DMS53 (cell line): ENCODE results near the gene NCOA1.

ENCODE experiments used
- DNase-seq: peaks from one replicate; lab custom pipeline; 2025; lab: John Stamatoyannopoulos, UW

The NCOA1 gene

GRCh38 chr2:24739354-24740025 is 248.4 kb downstream of the NCOA1 start:
- peak; percentile 18 for DNase-seq

GRCh38 chr2:24740142-24740541 is 249.1 kb downstream of the NCOA1 start:
- no peak for DNase-seq

- no peak for DNase-seq
Observed at GRCh38 chr2:24742730-24743129, 251.7 kb downstream of the NCOA1 start.

GRCh38 chr2:24743924-24744323 is 252.9 kb downstream of the NCOA1 start:
- no peak for DNase-seq

- DNase-seq = no peak
Observed at GRCh38 chr2:24744356-24744755, 253.3 kb downstream of the NCOA1 start.

GRCh38 chr2:24745825-24746224 is 254.8 kb downstream of the NCOA1 start:
- DNase-seq = no peak

GRCh38 chr2:24747299-24747698 is 256.2 kb downstream of the NCOA1 start:
- DNase-seq = no peak

- DNase-seq = no peak
Observed at GRCh38 chr2:24749069-24749691, 258.1 kb downstream of the NCOA1 start.

GRCh38 chr2:24754985-24755705 is 264.1 kb downstream of the NCOA1 start:
- DNase-seq = no peak

- no peak for DNase-seq
Observed at GRCh38 chr2:24756789-24757188, 265.7 kb downstream of the NCOA1 start.

GRCh38 chr2:24761866-24762265 is 270.8 kb downstream of the NCOA1 start:
- no peak for DNase-seq

GRCh38 chr2:24762518-24762917 is 271.5 kb downstream of the NCOA1 start:
- DNase-seq = no peak

GRCh38 chr2:24763843-24764242 is 272.8 kb downstream of the NCOA1 start:
- no peak for DNase-seq

- no peak for DNase-seq
Observed at GRCh38 chr2:24766609-24767008, 275.6 kb downstream of the NCOA1 start.

GRCh38 chr2:24768013-24768412 is 277.0 kb downstream of the NCOA1 start:
- peak; percentile 92 for DNase-seq

GRCh38 chr2:24768601-24769000 is 277.5 kb downstream of the NCOA1 start:
- DNase-seq = peak; percentile 13

GRCh38 chr2:24771061-24771460 is 280.0 kb downstream of the NCOA1 start:
- DNase-seq = no peak

- no peak for DNase-seq
Observed at GRCh38 chr2:24771764-24772586, 280.9 kb downstream of the NCOA1 start.

- DNase-seq = no peak
Observed at GRCh38 chr2:24774373-24774772, 283.3 kb downstream of the NCOA1 start.

- no peak for DNase-seq
Observed at GRCh38 chr2:24779116-24779515, 288.1 kb downstream of the NCOA1 start.

GRCh38 chr2:24783641-24784040 is 292.6 kb downstream of the NCOA1 start:
- no peak for DNase-seq

GRCh38 chr2:24785671-24786321 is 294.7 kb downstream of the NCOA1 start:
- peak; percentile 16 for DNase-seq
